Effector memory CD8-positive, alpha-beta T cell (primary cell): ENCODE measurements around the gene TMSB10.

ENCODE experiments used
- ATAC-seq: fragments of 150-1000 bp; cut with Tn5 transposase; replicated peaks from 2 replicates; pipeline ENCODE4 v1.10.0; 2021; ENCODE audit warnings: mild to moderate bottlenecking, moderate library complexity
- DNase-seq, 3 experiments: peaks; one replicate each; pipeline ENCODE4 v3.0.0; 2021
- H3K27ac Mint-ChIP-seq, 2 donors: one replicate each; pipeline ENCODE4 v1.8.0; 2022; ENCODE audit warnings: mild to moderate bottlenecking in 2 of 2, mixed read lengths in 2 of 2, moderate library complexity in 2 of 2
- H3K27me3 Mint-ChIP-seq, 2 donors: one replicate each; pipeline ENCODE4 v1.8.0; 2022; ENCODE audit warnings: mixed read lengths in 2 of 2
- H3K36me3 Mint-ChIP-seq: one replicate; pipeline ENCODE4 v1.8.0; 2022; ENCODE audit warnings: mild to moderate bottlenecking, moderate library complexity, mixed read lengths; ENCODE audit not compliant: insufficient read depth
- H3K4me1 Mint-ChIP-seq, 2 donors: one replicate each; pipeline ENCODE4 v1.8.0; 2022; ENCODE audit warnings: low read depth in 2 of 2, mixed read lengths in 2 of 2
- H3K4me3 Mint-ChIP-seq, 2 donors: one replicate each; pipeline ENCODE4 v1.8.0; 2022; ENCODE audit warnings: mild to moderate bottlenecking in 2 of 2, mixed read lengths in 2 of 2, moderate library complexity in 2 of 2
- H3K9me3 Mint-ChIP-seq, 2 donors: one replicate each; pipeline ENCODE4 v1.8.0; 2022; ENCODE audit warnings: mixed read lengths in 2 of 2

Gene TMSB10

GRCh38 chr2:84882775-84883550, 22.5 kb upstream of the TMSB10 start:
- Mint-ChIP-seq H3K27ac (peak overlapping the region; percentile 92 to 95), H3K27me3 (no peaks in the 10 kb centered on the region), H3K4me1 (peaks cover 21 to 33% of the 10 kb centered on the region in 2 donors), H3K36me3 (peaks cover 10% of the 10 kb centered on the region), H3K4me3 (peak overlapping the region; percentile 94 to 95), H3K9me3 (no peaks in the 10 kb centered on the region)
- ATAC-seq (no peak), DNase-seq (no peak)

GRCh38 chr2:84884449-84884848, 21.0 kb upstream of the TMSB10 start:
- Mint-ChIP-seq H3K36me3 (peaks cover 7% of the 10 kb centered on the region), H3K4me1 (peaks cover 32 to 46% of the 10 kb centered on the region in 2 donors), H3K27me3 (no peaks in the 10 kb centered on the region), H3K4me3 (no peak overlapping the region), H3K9me3 (no peaks in the 10 kb centered on the region), H3K27ac (no peak overlapping the region)
- DNase-seq (no peak), ATAC-seq (no peak)

- DNase-seq (no peak), ATAC-seq (no peak)
- H3K27ac Mint-ChIP-seq = no peak overlapping the region
- no peaks in the 10 kb centered on the region for H3K27me3 Mint-ChIP-seq
- H3K4me3 Mint-ChIP-seq = no peak overlapping the region
- H3K36me3 Mint-ChIP-seq = peaks cover 6% of the 10 kb centered on the region
- H3K4me1 Mint-ChIP-seq = peaks cover 32 to 48% of the 10 kb centered on the region in 2 donors
- H3K9me3 Mint-ChIP-seq = no peaks in the 10 kb centered on the region
Measured at GRCh38 chr2:84885111-84885510, 20.3 kb upstream of the TMSB10 start.

GRCh38 chr2:84886791-84887190, 18.7 kb upstream of the TMSB10 start:
- H3K27me3 Mint-ChIP-seq = no peaks in the 10 kb centered on the region
- no peak overlapping the region for H3K4me3 Mint-ChIP-seq

GRCh38 chr2:84888401-84889276, 16.8 kb upstream of the TMSB10 start:
- Mint-ChIP-seq H3K27me3 (no peaks in the 10 kb centered on the region), H3K4me1 (peaks cover 19 to 25% of the 10 kb centered on the region in 2 donors), H3K9me3 (no peaks in the 10 kb centered on the region), H3K27ac (peak overlapping the region; percentile 92 to 94), H3K36me3 (peaks cover 4% of the 10 kb centered on the region), H3K4me3 (peak overlapping the region; percentile 64 to 75)
- peak in 2 of 3 experiments; percentile 21 to 40 for DNase-seq
- peak; percentile 96 for ATAC-seq

More at GRCh38 chr2:84886791-84887190, 18.7 kb upstream of the TMSB10 start:
- H3K4me1 Mint-ChIP-seq = peaks cover 23 to 35% of the 10 kb centered on the region in 2 donors
- ATAC-seq (no peak), DNase-seq (no peak)
- H3K27ac Mint-ChIP-seq = peak overlapping the region; percentile 21 to 94
- H3K9me3 Mint-ChIP-seq = no peaks in the 10 kb centered on the region
- peaks cover 4% of the 10 kb centered on the region for H3K36me3 Mint-ChIP-seq

GRCh38 chr2:84889332-84889731, 16.1 kb upstream of the TMSB10 start:
- H3K36me3 Mint-ChIP-seq = peaks cover 4% of the 10 kb centered on the region
- H3K4me1 Mint-ChIP-seq = peaks cover 23 to 28% of the 10 kb centered on the region in 2 donors
- peak overlapping the region; percentile 92 to 94 for H3K27ac Mint-ChIP-seq
- H3K27me3 Mint-ChIP-seq = no peaks in the 10 kb centered on the region
- ATAC-seq (peak; percentile 36), DNase-seq (no peak)
- H3K9me3 Mint-ChIP-seq = no peaks in the 10 kb centered on the region
- peak overlapping the region; percentile 64 to 75 for H3K4me3 Mint-ChIP-seq

GRCh38 chr2:84891355-84892010, 14.0 kb upstream of the TMSB10 start:
- ATAC-seq = no peak

GRCh38 chr2:84894131-84894586, 11.3 kb upstream of the TMSB10 start:
- H3K36me3 Mint-ChIP-seq = no peaks in the 10 kb centered on the region
- peak overlapping the region; percentile 20 to 91 for H3K27ac Mint-ChIP-seq
- DNase-seq (no peak), ATAC-seq (no peak)
- H3K27me3 Mint-ChIP-seq = no peaks in the 10 kb centered on the region
- peak overlapping the region; percentile 28 to 56 for H3K4me3 Mint-ChIP-seq
- peaks cover 35 to 45% of the 10 kb centered on the region in 2 donors for H3K4me1 Mint-ChIP-seq
- H3K9me3 Mint-ChIP-seq = no peaks in the 10 kb centered on the region

More at GRCh38 chr2:84891355-84892010, 14.0 kb upstream of the TMSB10 start:
- Mint-ChIP-seq H3K4me1 (peaks cover 32 to 47% of the 10 kb centered on the region in 2 donors), H3K27ac (peak overlapping the region in 1 of 2 donors; percentile 41), H3K36me3 (peaks cover 4% of the 10 kb centered on the region), H3K9me3 (no peaks in the 10 kb centered on the region), H3K4me3 (no peak overlapping the region), H3K27me3 (no peaks in the 10 kb centered on the region)
- DNase-seq = no peak

- peaks cover 30 to 38% of the 10 kb centered on the region in 2 donors for H3K4me1 Mint-ChIP-seq
- H3K36me3 Mint-ChIP-seq = no peaks in the 10 kb centered on the region
- peak overlapping the region; percentile 28 to 56 for H3K4me3 Mint-ChIP-seq
- no peaks in the 10 kb centered on the region for H3K9me3 Mint-ChIP-seq
- ATAC-seq = peak; percentile 49
- no peak for DNase-seq
- peak overlapping the region; percentile 13 to 91 for H3K27ac Mint-ChIP-seq
- H3K27me3 Mint-ChIP-seq = no peaks in the 10 kb centered on the region
Measured at GRCh38 chr2:84894758-84895520, 10.5 kb upstream of the TMSB10 start.

GRCh38 chr2:84896567-84896966, 8.9 kb upstream of the TMSB10 start:
- ATAC-seq (no peak), DNase-seq (no peak)
- Mint-ChIP-seq H3K4me3 (no peak overlapping the region), H3K4me1 (peaks cover 30 to 38% of the 10 kb centered on the region in 2 donors), H3K27me3 (no peaks in the 10 kb centered on the region), H3K27ac (peak overlapping the region in 1 of 2 donors; percentile 61), H3K9me3 (no peaks in the 10 kb centered on the region), H3K36me3 (no peaks in the 10 kb centered on the region)

- Mint-ChIP-seq H3K4me3 (peak overlapping the region in 1 of 2 donors; percentile 63), H3K27ac (peak overlapping the region; percentile 61 to 94), H3K9me3 (no peaks in the 10 kb centered on the region), H3K36me3 (no peaks in the 10 kb centered on the region), H3K4me1 (peaks cover 32 to 41% of the 10 kb centered on the region in 2 donors), H3K27me3 (no peaks in the 10 kb centered on the region)
- no peak for DNase-seq
- ATAC-seq = no peak
Measured at GRCh38 chr2:84897773-84898172, 7.7 kb upstream of the TMSB10 start.

- H3K9me3 Mint-ChIP-seq = no peaks in the 10 kb centered on the region
- no peaks in the 10 kb centered on the region for H3K27me3 Mint-ChIP-seq
- ATAC-seq (no peak), DNase-seq (no peak)
- no peak overlapping the region for H3K4me3 Mint-ChIP-seq
- H3K4me1 Mint-ChIP-seq = peaks cover 31 to 36% of the 10 kb centered on the region in 2 donors
- H3K36me3 Mint-ChIP-seq = peaks cover 2% of the 10 kb centered on the region
- H3K27ac Mint-ChIP-seq = peak overlapping the region in 1 of 2 donors; percentile 94
Measured at GRCh38 chr2:84899304-84900204, 5.9 kb upstream of the TMSB10 start.
